Adrenal gland (tissue), 12 donors: ENCODE data around the gene FMN2. TPM values are rescaled to one million over a fixed set of nuclear protein-coding genes. Genes with fewer than 3 reads are reported as not detected.

Experiments
- DNase-seq, 7 donors: peaks; one replicate each; pipeline ENCODE4 v3.0.0-alpha.2; 2019 to 2020
- H3K27ac ChIP-seq, 5 donors: fragments of 200-600 bp; sonication (generic) in 4 of 5; 1 replicate in 3 of 5; 2 replicates in 2 of 5; pipeline versions ENCODE4 v1.5.1 to v1.8.0; 2016 to 2020; ENCODE audit warnings: mild to moderate bottlenecking in 1 of 5
- H3K27me3 ChIP-seq: fragments of 200-600 bp; 2 replicates; pipeline ENCODE4 v1.8.0; 2021
- H3K36me3 ChIP-seq, 2 donors: fragments of 200-600 bp; replicated peaks in 1 of 2; 1 replicate in 1 of 2; 2 replicates in 1 of 2; pipeline versions ENCODE4 v1.5.1 to v1.8.0; 2018 to 2022
- H3K4me1 ChIP-seq, 2 donors: fragments of 200-600 bp; replicated peaks in 1 of 2; 1 replicate in 1 of 2; 2 replicates in 1 of 2; pipeline versions ENCODE4 v1.5.1 to v1.8.0; 2018 to 2021
- H3K4me3 ChIP-seq, 4 donors: fragments of 200-600 bp; sonication (generic) in 3 of 4; one replicate each; pipeline ENCODE4 v1.5.1; 2016 to 2018
- H3K9me3 ChIP-seq, 3 donors: fragments of 200-600 bp; sonication (generic) in 1 of 3; replicated peaks in 1 of 3; 1 replicate in 2 of 3; 2 replicates in 1 of 3; pipeline versions ENCODE4 v1.5.1 to v1.8.0; 2016 to 2021
- CTCF ChIP-seq, 6 experiments: fragments of 450-650 bp in 4 of 6; fragments of 200-600 bp in 2 of 6; sonication (generic) in 1 of 6; IDR thresholded peaks; 1 replicate in 5 of 6; 2 replicates in 1 of 6; pipeline versions ENCODE4 v1.5.1 to v1.8.0; 2016 to 2021; ENCODE audit warnings: antibody characterized with exemption in 6 of 6, mild to moderate bottlenecking in 2 of 6, moderate library complexity in 1 of 6
- POLR2A ChIP-seq, 2 donors: fragments of 450-650 bp; IDR thresholded peaks; one replicate each; pipeline ENCODE4 v1.6.1; 2017; ENCODE audit warnings: antibody characterized with exemption in 2 of 2, mild to moderate bottlenecking in 2 of 2, moderate library complexity in 1 of 2
- WGBS, 4 donors: extraction: QIAGEN DNeasy Blood & Tissue Kit in 2 of 4; methylation state at CpG; one replicate each; pipeline versions ENCODE4 v1.1.5 to v1.1.7; 2013 to 2017; 5-methylcytosine and 5-hydroxymethylcytosine counted together
- intact Hi-C, 2 donors: fragments of 100-400 bp; cut with DNase I; formaldehyde crosslinking; loops; one replicate each; pipeline versions ENCODE4 v1.14.1 to v1.15.0; 2022 to 2023
- polyA plus RNA-seq, 3 donors: library from polyadenylated mRNA; stranded (reverse); fragments of 200-250 nt in 2 of 3; fragments of 350-450 nt in 1 of 3; fragmentation: Illumina TruSeq in 1 of 3; extraction: RNeasy Lipid Tissue Mini Kit (QIAGEN cat#74804) in 1 of 3; gene quantifications; one replicate each; pipeline ENCODE4 v1.2.3, GENCODE V29; 2013 to 2014
- total RNA-seq, 9 donors: library from RNA; depleted of rRNA in 4 of 9; stranded (reverse); fragments of >200 nt in 4 of 9; fragments of 120-200 nt in 1 of 9; fragmentation: NEBNext Ultra II Directional in 1 of 9; extraction: Animal tissue kit (Norgen Biotek cat#: 25700) in 1 of 9; gene quantifications; one replicate each; pipeline versions ENCODE4 v1.1.0 to v1.2.4, GENCODE V29; 2013 to 2023
- donor health status: healthy with polysubstance abuse.
- donor health status: Bipolar disorder and iron deficiency.
- donor health status: DM: yes; HTN: yes; CAD: no.
- donor health status: DM: no; HTN: no; CAD: no.
- donor health status: DM: no; HTN: no; CAD: no.
- donor health status: DM: yes; HTN: yes; CAD: no.

Gene FMN2
- total and polyA plus RNA-seq, 12 donors = 0.69 to 9.8 (median 3.1) TPM

DNA sequence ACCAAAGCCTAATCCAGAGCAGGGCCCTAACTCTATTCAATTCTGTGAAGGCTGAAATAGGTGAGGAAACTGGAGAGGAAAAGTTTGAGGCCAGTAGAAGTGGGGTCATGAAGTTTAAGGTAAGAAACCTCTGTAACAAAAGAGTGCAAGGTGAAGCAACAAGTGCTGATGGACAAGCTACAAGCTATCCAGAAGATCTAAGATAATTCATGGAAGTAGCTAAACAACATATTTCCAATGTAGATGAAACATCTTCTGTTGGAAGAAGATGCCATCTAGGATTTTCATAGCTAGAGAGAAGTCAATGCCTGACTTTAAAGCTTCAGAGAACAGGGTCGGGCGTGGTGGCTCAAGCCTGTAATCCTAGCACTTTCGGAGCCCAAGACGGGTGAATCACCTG lies 302.7 kb downstream of the FMN2 start:
- H3K27ac ChIP-seq = no peak overlapping the region
- intact Hi-C loops = no loop called here
- no peak overlapping the region for H3K4me3 ChIP-seq
- H3K36me3 ChIP-seq = no peaks in the 10 kb centered on the region
- TF ChIP-seq CTCF (IDR thresholded peaks at IDR 0.05) (no peak), POLR2A (IDR thresholded peaks at IDR 0.05) (no peak)
- 84 to 92% (median 91%) methylated on average over 4 of the region's 4 CpGs for WGBS, 4 donors
- H3K27me3 ChIP-seq = no peaks in the 10 kb centered on the region
- H3K4me1 ChIP-seq = no peaks in the 10 kb centered on the region
- no peaks in the 10 kb centered on the region for H3K9me3 ChIP-seq
- no peak for DNase-seq

- DNase-seq = no peak
- intact Hi-C loops = no loop called here
- Histone ChIP-seq H3K4me1 (no peaks in the 10 kb centered on the region), H3K27ac (no peak overlapping the region), H3K36me3 (no peaks in the 10 kb centered on the region), H3K27me3 (no peaks in the 10 kb centered on the region), H3K4me3 (no peak overlapping the region), H3K9me3 (no peaks in the 10 kb centered on the region)
- TF ChIP-seq CTCF (IDR thresholded peaks at IDR 0.05) (no peak), POLR2A (IDR thresholded peaks at IDR 0.05) (no peak)
- 67 to 81% (median 74%) methylated on average over 1 of the region's 1 CpG for WGBS, 4 donors
Measured at GRCh38 chr1:240395336-240395735, 303.7 kb downstream of the FMN2 start.

DNA sequence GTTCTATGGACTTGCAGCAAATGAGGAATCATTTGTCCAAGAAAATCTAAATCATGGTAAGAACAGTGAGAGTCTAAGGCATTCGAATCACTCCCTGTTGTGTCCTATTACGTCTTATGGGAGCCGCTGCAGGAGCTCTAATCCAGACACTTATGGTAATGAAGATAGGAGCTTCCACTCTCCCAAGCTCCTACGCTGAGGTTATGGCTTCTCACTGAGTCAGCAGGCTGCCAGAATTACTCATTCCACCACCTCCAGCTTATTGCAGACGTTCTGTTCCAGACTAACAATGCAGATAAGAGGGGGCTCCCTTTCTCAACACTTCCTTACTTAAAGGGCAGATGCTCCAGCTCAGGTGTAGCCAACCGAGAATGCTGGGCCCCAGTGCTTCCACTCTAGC lies 307.7 kb downstream of the FMN2 start:
- intact Hi-C loops = no loop called here
- Histone ChIP-seq H3K4me3 (no peak overlapping the region), H3K27me3 (no peaks in the 10 kb centered on the region), H3K9me3 (peaks cover 0 to 4% (median 0%) of the 10 kb centered on the region in 3 donors), H3K36me3 (no peaks in the 10 kb centered on the region), H3K4me1 (no peaks in the 10 kb centered on the region), H3K27ac (no peak overlapping the region)
- TF ChIP-seq CTCF (IDR thresholded peaks at IDR 0.05) = no peak
- TF ChIP-seq POLR2A (IDR thresholded peaks at IDR 0.05) = no peak
- peak in 3 of 7 donors; percentile 5 to 21 (median 18) for DNase-seq
- 49 to 74% (median 66%) methylated on average over 6 of the region's 6 CpGs for WGBS, 4 donors

DNA sequence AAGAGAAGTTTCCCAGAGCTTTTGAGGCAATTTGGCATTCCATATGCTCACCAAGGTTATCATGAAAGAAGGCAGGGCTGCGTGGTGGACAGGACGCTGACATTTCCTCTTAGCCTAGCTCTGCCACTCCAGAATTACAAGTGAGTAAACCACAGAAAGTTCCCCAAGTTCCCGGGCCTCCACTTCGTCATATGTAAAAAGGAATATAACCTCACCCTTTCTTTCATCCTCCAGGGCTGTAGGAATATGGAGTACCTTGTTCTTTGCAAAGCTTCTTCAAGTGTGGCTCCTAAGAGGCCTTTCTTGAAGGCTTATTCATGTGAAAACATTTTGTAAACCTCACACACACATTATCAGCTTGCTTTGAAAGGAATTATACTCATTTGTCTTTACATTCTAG lies 310.0 kb downstream of the FMN2 start:
- H3K27ac ChIP-seq = no peak overlapping the region
- H3K4me3 ChIP-seq = no peak overlapping the region
- 54 to 70% (median 62%) methylated on average over 4 of the region's 4 CpGs for WGBS, 4 donors
- TF ChIP-seq CTCF (IDR thresholded peaks at IDR 0.05) = no peak
- H3K9me3 ChIP-seq = peaks cover 0 to 4% (median 0%) of the 10 kb centered on the region in 3 donors
- no peaks in the 10 kb centered on the region for H3K4me1 ChIP-seq
- no peaks in the 10 kb centered on the region for H3K36me3 ChIP-seq
- DNase-seq = no peak
- intact Hi-C loops = no loop called here
- no peaks in the 10 kb centered on the region for H3K27me3 ChIP-seq
